SK-N-SH treated with all-trans-retinoic acid at 6 μM for 48 hours (cell line): ENCODE data around the gene SLC49A3.

Source experiments
- ARNTL ChIP-seq: fragments of 450-650 bp; formaldehyde crosslinking; IDR thresholded peaks from 2 replicates; pipeline ENCODE4 v1.5.0; 2020; ENCODE audit warnings: low read depth, mild to moderate bottlenecking, moderate library complexity, borderline replicate concordance
- OSR1 ChIP-seq: fragments of 250-450 bp; sonication (Bioruptor Pico); IDR thresholded peaks from 2 replicates; pipeline ENCODE4 v1.8.0; 2022; ENCODE audit warnings: moderate library complexity, mild to moderate bottlenecking, inconsistent platforms
- PATZ1 ChIP-seq: fragments of 250-450 bp; sonication (Bioruptor Pico); IDR thresholded peaks from 2 replicates; pipeline ENCODE4 v1.8.0; 2020; ENCODE audit warnings: mild to moderate bottlenecking, moderate library complexity, borderline replicate concordance
- POU6F1 ChIP-seq: fragments of 250-450 bp; sonication (Bioruptor Pico); IDR thresholded peaks from 2 replicates; pipeline ENCODE4 v1.8.0; 2021; ENCODE audit warnings: low read depth, mild to moderate bottlenecking, moderate library complexity, borderline replicate concordance
- RARB ChIP-seq: fragments of 250-450 bp; sonication (Bioruptor Pico); IDR thresholded peaks from 2 replicates; pipeline ENCODE4 v1.8.0; 2021; ENCODE audit warnings: mild to moderate bottlenecking, moderate library complexity
- SNAI2 ChIP-seq: fragments of 250-450 bp; sonication (Bioruptor Pico); IDR thresholded peaks from 2 replicates; pipeline ENCODE4 v1.5.0; 2020; ENCODE audit warnings: mild to moderate bottlenecking, moderate library complexity

GRCh38 chr4:634599-634985 lies 54.4 kb downstream of the SLC49A3 start:
- TF ChIP-seq RARB (CRISPR knock-in tag) = no peak
- no peak for TF ChIP-seq SNAI2 (CRISPR knock-in tag)
- TF ChIP-seq PATZ1 (CRISPR knock-in tag) = no peak
- no peak for TF ChIP-seq OSR1 (CRISPR knock-in tag)
- no peak for TF ChIP-seq POU6F1 (CRISPR knock-in tag)
- no peak for TF ChIP-seq ARNTL
